Astrocyte (in vitro differentiated cells and primary cell): ENCODE measurements around the gene NT5DC3. TPM values are rescaled to one million over a fixed set of nuclear protein-coding genes. Genes with fewer than 3 reads are reported as not detected.

ENCODE experiments used
- DNase-seq: peaks from one replicate; pipeline ENCODE4 v3.0.0-alpha.2; 2010; ENCODE audit warnings: low read depth
- FAIRE-seq: peaks from 2 replicates; lab custom pipeline; 2011; peaks lifted over from hg19 to GRCh38; lab: Jason Lieb, UNC
- H2AFZ ChIP-seq: 2 replicates; pipeline ENCODE4 v1.6.0; 2012; ENCODE audit warnings: low read depth, low read length, inconsistent platforms
- H3K27ac ChIP-seq: 2 replicates; pipeline ENCODE4 v1.5.1; 2011; ENCODE audit warnings: low read depth, low read length, inconsistent platforms
- H3K27me3 ChIP-seq: 2 replicates; pipeline ENCODE4 v1.6.0; 2011; ENCODE audit warnings: low read length, inconsistent platforms; ENCODE audit not compliant: insufficient read depth
- H3K36me3 ChIP-seq: 2 replicates; pipeline ENCODE4 v1.5.1; 2011; ENCODE audit warnings: low read length, inconsistent platforms; ENCODE audit not compliant: insufficient read depth
- H3K4me1 ChIP-seq: 2 replicates; pipeline ENCODE4 v1.5.1; 2011; ENCODE audit warnings: low read length, inconsistent platforms; ENCODE audit not compliant: insufficient read depth
- H3K4me2 ChIP-seq: 2 replicates; pipeline ENCODE4 v1.6.0; 2012; ENCODE audit warnings: low read length, inconsistent platforms
- H3K4me3 ChIP-seq: 2 replicates; pipeline ENCODE4 v1.5.1; 2011; ENCODE audit warnings: low read depth, mild to moderate bottlenecking, low read length, inconsistent platforms; ENCODE audit not compliant: insufficient read depth
- H3K79me2 ChIP-seq: 2 replicates; pipeline ENCODE4 v1.6.0; 2012; ENCODE audit warnings: mild to moderate bottlenecking, low read length, inconsistent platforms; ENCODE audit not compliant: insufficient read depth
- H3K9ac ChIP-seq: 2 replicates; pipeline ENCODE4 v1.6.0; 2012; ENCODE audit warnings: mild to moderate bottlenecking, low read length, inconsistent platforms
- H3K9me3 ChIP-seq: 2 replicates; pipeline ENCODE4 v1.5.1; 2012; ENCODE audit warnings: low read depth, mild to moderate bottlenecking, low read length, inconsistent platforms; ENCODE audit not compliant: insufficient read depth
- H4K20me1 ChIP-seq: 2 replicates; pipeline ENCODE4 v1.6.0; 2012; ENCODE audit warnings: low read length, inconsistent platforms; ENCODE audit not compliant: insufficient read depth
- H3K27ac Mint-ChIP-seq: one replicate; pipeline ENCODE4 v1.8.0; 2021; ENCODE audit warnings: mild to moderate bottlenecking, mixed read lengths; ENCODE audit not compliant: unreplicated experiment
- H3K27me3 Mint-ChIP-seq: one replicate; pipeline ENCODE4 v1.8.0; 2021; ENCODE audit warnings: low read depth, mixed read lengths; ENCODE audit not compliant: unreplicated experiment
- H3K36me3 Mint-ChIP-seq: one replicate; pipeline ENCODE4 v1.8.0; 2021; ENCODE audit warnings: low read depth, mixed read lengths; ENCODE audit not compliant: unreplicated experiment
- H3K4me1 Mint-ChIP-seq: one replicate; pipeline ENCODE4 v1.8.0; 2021; ENCODE audit warnings: low read depth, mixed read lengths; ENCODE audit not compliant: unreplicated experiment
- H3K4me3 Mint-ChIP-seq: one replicate; pipeline ENCODE4 v1.8.0; 2021; ENCODE audit warnings: mild to moderate bottlenecking, moderate library complexity, mixed read lengths; ENCODE audit not compliant: unreplicated experiment
- H3K9me3 Mint-ChIP-seq: one replicate; pipeline ENCODE4 v1.8.0; 2021; ENCODE audit warnings: mild to moderate bottlenecking, mixed read lengths; ENCODE audit not compliant: unreplicated experiment
- EZH2 ChIP-seq: IDR thresholded peaks from 2 replicates; pipeline ENCODE4 v1.6.1; 2012; ENCODE audit warnings: mild to moderate bottlenecking, low read length, inconsistent platforms; ENCODE audit not compliant: insufficient read depth
- total RNA-seq: library from RNA; stranded (reverse); gene quantifications from 2 replicates; pipeline ENCODE4 v1.2.1, GENCODE V29; 2021
- TF ChIP-seq, protein P1 (sequence below): IDR thresholded peaks from 2 replicates; pipeline ENCODE4 v1.5.1; 2011; ENCODE audit warnings: low read depth, mild to moderate bottlenecking, inconsistent platforms, low read length, moderate library complexity; ENCODE audit not compliant: insufficient read depth

NT5DC3 gene
- total RNA-seq, 1 donor from 2014 or later = 13.6 TPM

DNA sequence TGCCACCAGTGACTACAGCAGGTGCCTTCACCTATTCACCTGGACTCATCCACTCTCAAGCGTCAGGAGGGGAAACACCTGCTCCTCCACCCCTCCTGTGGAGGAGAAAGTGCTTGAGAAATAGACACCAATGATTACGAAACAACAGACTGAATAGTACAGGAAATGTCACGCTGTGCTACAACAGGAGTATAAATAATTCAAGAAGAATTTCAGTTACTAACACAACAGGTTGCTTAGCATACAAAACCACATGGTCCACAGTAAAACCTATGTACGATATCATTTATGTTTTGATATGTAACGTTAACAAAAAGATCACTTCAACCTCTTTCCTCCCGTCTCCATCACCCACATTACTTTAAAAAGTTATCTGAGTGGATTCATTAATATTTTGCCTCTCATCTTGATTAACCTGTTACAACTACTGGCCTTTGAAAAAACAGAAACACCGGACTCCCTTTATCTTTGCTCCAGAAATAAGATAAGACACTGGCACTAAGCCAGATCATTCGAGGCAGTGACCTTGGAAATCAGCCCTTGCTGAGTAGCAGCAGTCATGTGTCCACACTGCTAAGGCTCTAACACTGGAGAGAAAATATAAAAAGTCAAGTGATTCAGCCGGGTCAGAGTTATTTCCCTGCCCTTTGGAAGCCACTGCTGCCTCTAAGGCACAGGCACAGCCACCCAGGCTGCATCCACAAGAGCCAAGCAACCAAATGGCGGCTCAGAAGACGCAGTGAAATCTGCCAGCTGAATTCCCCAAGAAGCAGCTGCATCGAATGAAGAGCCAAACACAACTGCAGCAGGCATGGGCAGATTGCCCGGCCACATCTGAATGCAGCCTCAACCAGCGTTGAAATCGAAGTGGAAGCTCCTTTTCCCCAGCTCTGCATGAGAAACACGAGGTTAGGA, 40.9 kb downstream of the NT5DC3 start:
- H3K27ac Mint-ChIP-seq = no peak overlapping the region
- no peaks in the 10 kb centered on the region for H3K27me3 ChIP-seq
- H3K36me3 Mint-ChIP-seq = peaks cover 16% of the 10 kb centered on the region
- peak overlapping the region; percentile 68 for H3K4me2 ChIP-seq
- H3K4me1 ChIP-seq = peaks cover 51% of the 10 kb centered on the region
- H3K27me3 Mint-ChIP-seq = no peaks in the 10 kb centered on the region
- no peak overlapping the region for H2AFZ ChIP-seq
- peak overlapping the region; percentile 57 for H3K27ac ChIP-seq
- no peaks in the 10 kb centered on the region for H4K20me1 ChIP-seq
- peaks cover 28% of the 10 kb centered on the region for H3K4me1 Mint-ChIP-seq
- no peaks in the 10 kb centered on the region for H3K9me3 ChIP-seq
- no peaks in the 10 kb centered on the region for H3K9me3 Mint-ChIP-seq
- peak overlapping the region; percentile 34 for H3K9ac ChIP-seq
- H3K79me2 ChIP-seq = peaks cover 7% of the 10 kb centered on the region
- no peak overlapping the region for H3K4me3 ChIP-seq
- H3K36me3 ChIP-seq = peaks cover 20% of the 10 kb centered on the region
- DNase-seq = peak; percentile 80
- FAIRE-seq = peak; percentile 39
- TF ChIP-seq, protein P1, sequence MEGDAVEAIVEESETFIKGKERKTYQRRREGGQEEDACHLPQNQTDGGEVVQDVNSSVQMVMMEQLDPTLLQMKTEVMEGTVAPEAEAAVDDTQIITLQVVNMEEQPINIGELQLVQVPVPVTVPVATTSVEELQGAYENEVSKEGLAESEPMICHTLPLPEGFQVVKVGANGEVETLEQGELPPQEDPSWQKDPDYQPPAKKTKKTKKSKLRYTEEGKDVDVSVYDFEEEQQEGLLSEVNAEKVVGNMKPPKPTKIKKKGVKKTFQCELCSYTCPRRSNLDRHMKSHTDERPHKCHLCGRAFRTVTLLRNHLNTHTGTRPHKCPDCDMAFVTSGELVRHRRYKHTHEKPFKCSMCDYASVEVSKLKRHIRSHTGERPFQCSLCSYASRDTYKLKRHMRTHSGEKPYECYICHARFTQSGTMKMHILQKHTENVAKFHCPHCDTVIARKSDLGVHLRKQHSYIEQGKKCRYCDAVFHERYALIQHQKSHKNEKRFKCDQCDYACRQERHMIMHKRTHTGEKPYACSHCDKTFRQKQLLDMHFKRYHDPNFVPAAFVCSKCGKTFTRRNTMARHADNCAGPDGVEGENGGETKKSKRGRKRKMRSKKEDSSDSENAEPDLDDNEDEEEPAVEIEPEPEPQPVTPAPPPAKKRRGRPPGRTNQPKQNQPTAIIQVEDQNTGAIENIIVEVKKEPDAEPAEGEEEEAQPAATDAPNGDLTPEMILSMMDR = no peak
- no peak for TF ChIP-seq EZH2
- H3K4me3 Mint-ChIP-seq = no peak overlapping the region

GRCh38 chr12:103799504-103799856, 41.6 kb downstream of the NT5DC3 start:
- Histone ChIP-seq H3K36me3 (peaks cover 24% of the 10 kb centered on the region), H3K79me2 (peaks cover 7% of the 10 kb centered on the region), H3K4me2 (no peak overlapping the region), H3K27ac (peak overlapping the region; percentile 57), H3K9ac (no peak overlapping the region), H2AFZ (no peak overlapping the region), H3K4me3 (no peak overlapping the region), H4K20me1 (no peaks in the 10 kb centered on the region), H3K9me3 (no peaks in the 10 kb centered on the region), H3K27me3 (no peaks in the 10 kb centered on the region), H3K4me1 (peaks cover 45% of the 10 kb centered on the region)
- TF ChIP-seq, protein P1 = no peak
- TF ChIP-seq EZH2 = no peak
- Mint-ChIP-seq H3K36me3 (peaks cover 16% of the 10 kb centered on the region), H3K27me3 (no peaks in the 10 kb centered on the region), H3K4me3 (no peak overlapping the region), H3K9me3 (no peaks in the 10 kb centered on the region), H3K27ac (no peak overlapping the region), H3K4me1 (peaks cover 24% of the 10 kb centered on the region)
- DNase-seq = no peak
- no peak for FAIRE-seq

- no peaks in the 10 kb centered on the region for H3K9me3 ChIP-seq
- peaks cover 38% of the 10 kb centered on the region for H3K4me1 ChIP-seq
- DNase-seq (no peak), FAIRE-seq (no peak)
- peaks cover 25% of the 10 kb centered on the region for H3K36me3 ChIP-seq
- no peak overlapping the region for H3K9ac ChIP-seq
- no peak overlapping the region for H3K27ac ChIP-seq
- no peaks in the 10 kb centered on the region for H3K27me3 Mint-ChIP-seq
- no peaks in the 10 kb centered on the region for H3K9me3 Mint-ChIP-seq
- no peak overlapping the region for H3K4me2 ChIP-seq
- H3K4me3 Mint-ChIP-seq = no peak overlapping the region
- no peaks in the 10 kb centered on the region for H3K27me3 ChIP-seq
- H3K36me3 Mint-ChIP-seq = peaks cover 17% of the 10 kb centered on the region
- no peak for TF ChIP-seq EZH2
- TF ChIP-seq, protein P1 = no peak
- H3K27ac Mint-ChIP-seq = no peak overlapping the region
- peaks cover 20% of the 10 kb centered on the region for H3K4me1 Mint-ChIP-seq
- no peaks in the 10 kb centered on the region for H3K79me2 ChIP-seq
- H4K20me1 ChIP-seq = no peaks in the 10 kb centered on the region
- no peak overlapping the region for H2AFZ ChIP-seq
- no peak overlapping the region for H3K4me3 ChIP-seq
Observed at GRCh38 chr12:103798586-103798985, 42.4 kb downstream of the NT5DC3 start.
